ENCODE measurements around the gene MET. TPM values are rescaled to one million over a fixed set of nuclear protein-coding genes. Genes with fewer than 3 reads are reported as not detected.

The MET gene
- total and polyA plus RNA-seq, 2 of the 8 experiments (the other 6 are each of a cell fraction or from before 2014, with no cell fraction given): 3.5 to 12.9 TPM

GRCh38 chr7:116809636-116810266 lies 137.8 kb downstream of the MET start:
- H3K27me3 ChIP-seq (replicated peaks in 1 of 4; ENCODE audit: control insufficient read depth in 3 of 4, extremely low read depth in 1 of 4, insufficient read depth in 3 of 4, low read length in 3 of 4): no peaks in the 10 kb centered on the region
- CTCF ChIA-PET (ENCODE audit: partially characterized antibody): interaction anchor here (0.7 to 2.7 kb wide), 12 partner anchors 10 to 643 kb away, joined by 3 to 17 read pairs (median 4); no protein-coding TSS in a partner anchor
- POLR2A ChIA-PET (ENCODE audit: partially characterized antibody): no interaction called here
- H3K4me3 ChIP-seq (ENCODE audit: extremely low read depth in 1 of 4, insufficient read depth in 2 of 4, low read depth in 3 of 4, low read length in 4 of 4): no peak overlapping the region
- DNase-seq (ENCODE audit: low read depth in 1 of 2, low spot score in 2 of 2): no peak
- no peak overlapping the region for H3K9ac ChIP-seq (replicated peaks in 1 of 4; ENCODE audit: extremely low read depth in 1 of 4, low read depth in 3 of 4, low read length in 3 of 4)
- H3K4me1 ChIP-seq (replicated peaks in 1 of 4; ENCODE audit: control insufficient read depth in 3 of 4, insufficient read depth in 4 of 4, low read length in 3 of 4): peaks cover 0 to 3% (median 0%) of the 10 kb centered on the region in 4 experiments; a peak in 1 of 7 replicates
- H3K4me2 ChIP-seq (ENCODE audit: insufficient read depth in 1 of 2, low read depth in 2 of 2, low read length in 2 of 2): no peak overlapping the region
- H2BK15ac ChIP-seq (ENCODE audit: low read length): no peak overlapping the region
- H3K23me2 ChIP-seq (ENCODE audit: low read depth, low read length): no peaks in the 10 kb centered on the region
- H3K9me3 ChIP-seq (ENCODE audit: insufficient read depth in 2 of 2, low read depth in 1 of 2, low read length in 1 of 2): no peaks in the 10 kb centered on the region
- H3K4ac ChIP-seq (replicated peaks; ENCODE audit: insufficient read length, low read depth, low read length): no peak overlapping the region
- H2AFZ ChIP-seq (ENCODE audit: low read length): peak overlapping the region; percentile 57; the same call in 1 of the 2 replicates
- H2AK5ac ChIP-seq (ENCODE audit: low read depth, low read length): no peak overlapping the region
- no peak overlapping the region for H3K23ac ChIP-seq (ENCODE audit: insufficient read length)
- no peaks in the 10 kb centered on the region for H3K79me2 ChIP-seq (ENCODE audit: control insufficient read depth in 1 of 2, insufficient read depth in 2 of 2, low read length in 2 of 2)
- FAIRE-seq: peak; percentile 75
- no peak overlapping the region for H2BK5ac ChIP-seq (ENCODE audit: low read depth, low read length)
- no peak overlapping the region for H3K18ac ChIP-seq (ENCODE audit: extremely low read depth, low read length)
- H3K36me3 ChIP-seq (ENCODE audit: control insufficient read depth in 2 of 4, insufficient read depth in 4 of 4, low read length in 3 of 4): no peaks in the 10 kb centered on the region
- no peak overlapping the region for H2BK120ac ChIP-seq (replicated peaks; ENCODE audit: low read depth, low read length)
- no peak overlapping the region for H2BK12ac ChIP-seq (ENCODE audit: low read depth, low read length)
- H2BK20ac ChIP-seq (ENCODE audit: low read length): no peak overlapping the region
- no peak overlapping the region for H4K5ac ChIP-seq (ENCODE audit: insufficient read length, low read depth, low read length)
- no peak overlapping the region for H4K91ac ChIP-seq (replicated peaks; ENCODE audit: insufficient read length, low read length)
- H3K79me1 ChIP-seq (ENCODE audit: low read depth, low read length): no peaks in the 10 kb centered on the region
- H4K20me1 ChIP-seq (replicated peaks in 1 of 2; ENCODE audit: control insufficient read depth in 1 of 2, insufficient read depth in 2 of 2, low read length in 2 of 2): no peaks in the 10 kb centered on the region
- no peak overlapping the region for H3K14ac ChIP-seq (ENCODE audit: insufficient read length)
- H3K56ac ChIP-seq (replicated peaks; ENCODE audit: insufficient read length, low read depth, low read length): no peak overlapping the region
- WGBS, 2 experiments (ENCODE audit: extremely low coverage in 1 of 2, insufficient coverage in 1 of 2, insufficient read length in 1 of 2, insufficient replicate concordance in 2 of 2, low coverage in 1 of 2, low lambda C conversion rate in 2 of 2, missing lambda C conversion rate in 1 of 2): 79% methylated on average over 1 of the region's 1 CpG; no CpG with 5 or more reads in 1 of the 2 experiments
- H3K27ac ChIP-seq (ENCODE audit: low read depth, low read length): no peak overlapping the region
- no peak overlapping the region for H4K8ac ChIP-seq (ENCODE audit: extremely low read depth, insufficient read depth, low read length)
- no peak for TF ChIP-seq YY1 (IDR thresholded peaks at IDR 0.05; ENCODE audit: low read depth, low read length)
- no peak for TF ChIP-seq HDAC6 (IDR thresholded peaks at IDR 0.05; ENCODE audit: low read depth, low read length)
- TF ChIP-seq POLR2A (IDR thresholded peaks at IDR 0.05; ENCODE audit: control extremely low read depth in 1 of 2, low read depth in 2 of 2, low read length in 2 of 2): no peak
- no peak for TF ChIP-seq ATF3 (IDR thresholded peaks at IDR 0.05; ENCODE audit: insufficient read depth, low read depth, low read length)
- no peak for TF ChIP-seq RBBP5 (IDR thresholded peaks at IDR 0.05; ENCODE audit: borderline replicate concordance, low read depth, low read length)
